HepG2 (cell line): ENCODE measurements around the gene DOCK10. TPM values are rescaled to one million over a fixed set of nuclear protein-coding genes. Genes with fewer than 3 reads are reported as not detected.

Experiments
- ATAC-seq: fragments of 200-7000 bp; cut with Tn5 transposase; 3 replicates; pipeline ENCODE4 v1.9.1; 2020; ENCODE audit warnings: mild to moderate bottlenecking, moderate library complexity
- BruUV-seq: library from RNA; stranded (reverse); fragments of 400-500 nt; replicated peaks from 2 replicates; lab custom pipeline; 2021; lab: Mats Ljungman, UMichigan
- CTCF ChIA-PET: fragments of 300-600 bp; formaldehyde crosslinking; extraction: SDS; loops from one replicate; lab custom pipeline; 2021; ENCODE audit warnings: low total read pairs, inconsistent platforms, low intra/inter-chr PET ratio; lab: Yijun Ruan, JAX
- POLR2A ChIA-PET: fragments of 350-600 bp; sonication (Branson Sonifier 250); formaldehyde crosslinking; loops from one replicate; lab custom pipeline; 2020; ENCODE audit warnings: antibody characterized with exemption, inconsistent platforms; lab: Yijun Ruan, JAX
- DNase-seq: peaks from one replicate; pipeline ENCODE4 v3.0.0-alpha.2; 2015; ENCODE audit warnings: low spot score
- FAIRE-seq: peaks from 3 replicates; lab custom pipeline; 2011; peaks lifted over from hg19 to GRCh38; lab: Jason Lieb, UNC
- H2AFZ ChIP-seq: one replicate; pipeline ENCODE4 v1.6.1; 2011; ENCODE audit warnings: low read length, inconsistent platforms
- H3K27ac ChIP-seq: fragments of 300-600 bp; 3 replicates; pipeline ENCODE4 v1.8.0; 2011; ENCODE audit warnings: mixed run types, mild to moderate bottlenecking, mixed read lengths, low read length, inconsistent platforms; ENCODE audit not compliant: insufficient read depth; ENCODE audit errors: extremely low read length
- H3K27me3 ChIP-seq, 2 experiments: fragments of 200-600 bp in 1 of 2; 2 replicates in 1 of 2; 3 replicates in 1 of 2; pipeline versions ENCODE4 v1.6.0 to v1.8.0; 2011; ENCODE audit warnings: low read length in 2 of 2, mild to moderate bottlenecking in 2 of 2, moderate library complexity in 2 of 2, inconsistent platforms in 1 of 2; ENCODE audit not compliant: insufficient read depth in 2 of 2, control insufficient read depth in 1 of 2
- H3K36me3 ChIP-seq, 2 experiments: fragments of 200-600 bp in 1 of 2; replicated peaks in 1 of 2; 2 replicates in 1 of 2; 3 replicates in 1 of 2; pipeline versions ENCODE4 v1.5.1 to v1.8.0; 2011; ENCODE audit warnings: low read length in 2 of 2, inconsistent platforms in 1 of 2; ENCODE audit not compliant: insufficient read depth in 2 of 2, control insufficient read depth in 1 of 2
- H3K4me1 ChIP-seq: 2 replicates; pipeline ENCODE4 v1.5.1; 2012; ENCODE audit warnings: low read length, inconsistent platforms; ENCODE audit not compliant: insufficient read depth
- H3K4me2 ChIP-seq: 2 replicates; pipeline ENCODE4 v1.6.0; 2011; ENCODE audit warnings: low read depth, low read length, inconsistent platforms
- H3K4me3 ChIP-seq, 3 experiments: fragments of 200-600 bp in 1 of 3; sonication (generic), shearing (Covaris generic) in 1 of 3; replicated peaks in 1 of 3; 2 replicates each; pipeline ENCODE4 v1.5.1; 2011 to 2016; ENCODE audit warnings: low read length in 3 of 3, inconsistent platforms in 2 of 3, low read depth in 2 of 3, mild to moderate bottlenecking in 2 of 3, control low read depth in 1 of 3, mixed read lengths in 1 of 3; ENCODE audit not compliant: insufficient read depth in 1 of 3
- H3K79me2 ChIP-seq: one replicate; pipeline ENCODE4 v1.6.1; 2011; ENCODE audit warnings: low read length, inconsistent platforms; ENCODE audit not compliant: insufficient read depth
- H3K9ac ChIP-seq: 2 replicates; pipeline ENCODE4 v1.6.0; 2011; ENCODE audit warnings: mild to moderate bottlenecking, low read depth, low read length, inconsistent platforms; ENCODE audit not compliant: insufficient read depth
- H3K9me3 ChIP-seq: 2 replicates; pipeline ENCODE4 v1.5.1; 2012; ENCODE audit warnings: mild to moderate bottlenecking, low read length
- H4K20me1 ChIP-seq: 2 replicates; pipeline ENCODE4 v1.6.0; 2011; ENCODE audit warnings: inconsistent platforms, mild to moderate bottlenecking, low read length, moderate library complexity; ENCODE audit not compliant: insufficient read depth
- CBX1 ChIP-seq: IDR thresholded peaks from one replicate; pipeline ENCODE4 v1.6.1; 2016; ENCODE audit warnings: antibody characterized with exemption, low read depth
- CBX5 ChIP-seq: sonication (generic); formaldehyde crosslinking; IDR thresholded peaks from 2 replicates; pipeline ENCODE4 v1.4.0; 2020; ENCODE audit warnings: missing genetic modification reagents, borderline replicate concordance
- CREM ChIP-seq, 2 experiments: sonication (generic) in 1 of 2; formaldehyde crosslinking in 1 of 2; IDR thresholded peaks; 2 replicates each; pipeline versions ENCODE4 v1.4.0 to v1.6.1; 2016 to 2020; ENCODE audit warnings: antibody characterized with exemption in 1 of 2, mild to moderate bottlenecking in 1 of 2, missing genetic modification reagents in 1 of 2
- ELF3 ChIP-seq: IDR thresholded peaks from 2 replicates; pipeline ENCODE4 v1.6.1; 2016; ENCODE audit warnings: missing genetic modification reagents, missing compliant biosample characterization
- PRDM10 ChIP-seq: sonication (generic); formaldehyde crosslinking; IDR thresholded peaks from 2 replicates; pipeline ENCODE4 v1.4.0; 2020; ENCODE audit warnings: low read depth, missing genetic modification reagents
- RARG ChIP-seq: sonication (generic); formaldehyde crosslinking; IDR thresholded peaks from 2 replicates; pipeline ENCODE4 v1.4.0; 2020; ENCODE audit warnings: low read depth, mild to moderate bottlenecking, missing genetic modification reagents
- RORA ChIP-seq: sonication (generic); formaldehyde crosslinking; IDR thresholded peaks from 2 replicates; pipeline ENCODE4 v1.5.0; 2020; ENCODE audit warnings: mild to moderate bottlenecking, missing genetic modification reagents, moderate library complexity
- ZNF350 ChIP-seq: sonication (generic); formaldehyde crosslinking; IDR thresholded peaks from 2 replicates; pipeline ENCODE4 v1.4.0; 2020; ENCODE audit warnings: mild to moderate bottlenecking, low read depth, missing genetic modification reagents, borderline replicate concordance
- ZNF749 ChIP-seq: sonication (generic); formaldehyde crosslinking; IDR thresholded peaks from 2 replicates; pipeline ENCODE4 v1.8.0; 2022; ENCODE audit warnings: mild to moderate bottlenecking, missing genetic modification reagents, moderate library complexity, borderline replicate concordance
- WGBS: methylation state at CpG from one replicate; pipeline ENCODE4 v1.1.6; 2017; ENCODE audit warnings: low lambda C conversion rate; 5-methylcytosine and 5-hydroxymethylcytosine counted together
- in situ Hi-C: cut with HindIII; loops from 2 replicates; pipeline ENCODE4 v1.10.0; 2017; ENCODE audit warnings: low pct_unique_long_range_greater_than_20kb; ENCODE audit not compliant: extremely low pct_ligation_motif_present
- intact Hi-C: fragments of 100-400 bp; cut with micrococcal nuclease; formaldehyde crosslinking; loops from one replicate; pipeline ENCODE4 v1.10.0; 2022; ENCODE audit not compliant: unreplicated experiment
- polyA plus RNA-seq, 8 experiments: library from polyadenylated mRNA; depleted of rRNA in 3 of 8; stranded (reverse) in 7 of 8; unstranded in 1 of 8; fragments of >200 nt; fragmentation: Illumina TruSeq in 4 of 8; extraction: Trizol in 4 of 8; gene quantifications; 2 replicates each; pipeline versions ENCODE4 v1.2.1 to v1.2.3, GENCODE V29; 2011 to 2016; ENCODE audit warnings: low read depth in 4 of 8, missing spikeins in 1 of 8, mixed read lengths in 1 of 8; ENCODE audit not compliant: insufficient read depth in 1 of 8
- total RNA-seq, 5 experiments: library from RNA; depleted of rRNA; stranded (reverse); fragments of >200 nt; fragmentation: Illumina TruSeq; extraction: Trizol; gene quantifications; 2 replicates each; pipeline ENCODE4 v1.2.3, GENCODE V29; 2016; ENCODE audit warnings: low read depth in 1 of 5
- TF ChIP-seq, protein P1 (sequence below): sonication (generic); formaldehyde crosslinking; IDR thresholded peaks from 2 replicates; pipeline ENCODE4 v1.8.0; 2022; ENCODE audit warnings: mild to moderate bottlenecking, missing genetic modification reagents, borderline replicate concordance

The DOCK10 gene
- total and polyA plus RNA-seq, 2 of the 13 experiments (the other 11 are each of a cell fraction or from before 2014, with no cell fraction given) = not detected

- no peaks in the 10 kb centered on the region for H3K79me2 ChIP-seq
- intact Hi-C loops (no loop called here), in situ Hi-C loops (no loop called here)
- ATAC-seq (no peak), FAIRE-seq (no peak), DNase-seq (no peak)
- H3K9me3 ChIP-seq = no peaks in the 10 kb centered on the region
- H3K4me1 ChIP-seq = no peaks in the 10 kb centered on the region
- H3K27me3 ChIP-seq = no peaks in the 10 kb centered on the region
- H3K36me3 ChIP-seq = no peaks in the 10 kb centered on the region
- BruUV-seq = no TSS peak
- H3K27ac ChIP-seq = no peak overlapping the region
- H3K4me3 ChIP-seq = no peak overlapping the region
- WGBS = 23% methylated on average over 3 of the region's 3 CpGs
- no peak overlapping the region for H2AFZ ChIP-seq
- ChIA-PET CTCF (no interaction called here), POLR2A (no interaction called here)
- TF ChIP-seq RORA (CRISPR knock-in tag) = no peak
- no peak for TF ChIP-seq ELF3 (CRISPR knock-in tag)
- TF ChIP-seq PRDM10 (CRISPR knock-in tag) = no peak
- TF ChIP-seq CBX5 (CRISPR knock-in tag) = no peak
- no peak for TF ChIP-seq CBX1
- TF ChIP-seq ZNF350 (CRISPR knock-in tag) = no peak
- no peak for TF ChIP-seq ZNF749 (CRISPR knock-in tag)
- no peak for TF ChIP-seq CREM (IDR thresholded peaks at IDR 0.05)
- TF ChIP-seq CREM (CRISPR knock-in tag; IDR thresholded peaks at IDR 0.05) = no peak
- TF ChIP-seq, protein P1, sequence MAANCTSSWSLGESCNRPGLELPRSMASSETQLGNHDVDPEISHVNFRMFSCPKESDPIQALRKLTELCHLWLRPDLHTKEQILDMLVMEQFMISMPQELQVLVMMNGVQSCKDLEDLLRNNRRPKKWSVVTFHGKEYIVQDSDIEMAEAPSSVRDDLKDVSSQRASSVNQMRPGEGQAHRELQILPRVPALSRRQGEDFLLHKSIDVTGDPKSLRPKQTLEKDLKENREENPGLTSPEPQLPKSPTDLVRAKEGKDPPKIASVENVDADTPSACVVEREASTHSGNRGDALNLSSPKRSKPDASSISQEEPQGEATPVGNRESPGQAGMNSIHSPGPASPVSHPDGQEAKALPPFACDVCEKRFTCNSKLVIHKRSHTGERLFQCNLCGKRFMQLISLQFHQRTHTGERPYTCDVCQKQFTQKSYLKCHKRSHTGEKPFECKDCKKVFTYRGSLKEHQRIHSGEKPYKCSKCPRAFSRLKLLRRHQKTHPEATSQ (CRISPR knock-in tag) = no peak
- no peak for TF ChIP-seq RARG (CRISPR knock-in tag)
- H3K9ac ChIP-seq = no peak overlapping the region
- no peaks in the 10 kb centered on the region for H4K20me1 ChIP-seq
- no peak overlapping the region for H3K4me2 ChIP-seq
These were observed 48.5 kb upstream of the DOCK10 start for GRCh38 chr2:225090746-225091145.
